Measurements from ENCODE around the gene PDE4D.

PDE4D gene

DNA sequence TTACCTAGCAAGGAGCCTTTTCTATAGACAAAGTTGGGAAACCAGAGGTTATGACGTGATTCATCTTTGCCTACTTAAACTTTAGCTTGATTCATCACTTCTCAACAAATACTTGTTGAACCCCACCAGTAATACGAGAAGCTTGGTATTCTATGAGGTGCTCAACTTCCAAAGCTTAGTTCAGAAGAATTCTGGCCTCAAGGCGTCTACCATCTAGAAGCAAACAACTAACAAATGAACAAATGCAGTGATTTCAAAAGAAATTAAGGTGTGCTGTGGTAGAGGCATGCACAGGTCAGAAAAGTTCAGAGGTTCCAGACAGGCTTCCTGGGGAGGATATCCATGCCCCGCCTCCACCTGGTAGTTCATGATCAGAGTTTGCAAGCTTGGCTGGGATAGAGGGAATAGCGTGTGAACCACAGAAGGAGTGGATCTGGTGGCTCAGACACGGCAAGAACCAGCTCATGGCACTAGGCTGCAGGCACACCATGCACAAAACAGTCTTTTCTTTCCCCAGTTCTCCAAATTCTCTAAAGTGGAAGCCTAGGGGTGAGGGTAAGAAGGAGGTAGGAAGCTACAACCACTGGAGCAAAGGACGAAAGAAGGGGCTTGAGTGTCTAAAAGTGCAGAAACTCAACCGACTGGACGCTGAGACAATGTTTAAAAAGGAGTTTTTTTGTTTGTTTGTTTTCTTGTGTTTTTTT lies 837.6 kb downstream of the PDE4D start:
- WGBS: 91% methylated on average over 6 of the region's 9 CpGs
- Histone ChIP-seq H3K4me2 (ENCODE audit: low read length, poor library complexity, severe bottlenecking) (no peak overlapping the region), H2BK15ac (ENCODE audit: low read depth, poor library complexity, severe bottlenecking) (no peak overlapping the region), H3K4me1 (ENCODE audit: control insufficient read depth, insufficient read depth, low read depth, low read length) (peaks cover 5% of the 10 kb centered on the region), H3K27me3 (ENCODE audit: control insufficient read depth in 1 of 2, insufficient read depth in 1 of 2, low read length in 2 of 2) (peaks cover 0 to 10% of the 10 kb centered on the region in 2 experiments), H3K23ac (ENCODE audit: low read length in 2 of 2) (no peak overlapping the region), H2AK5ac (ENCODE audit: low read length, severe bottlenecking) (no peak overlapping the region), H3K9ac (ENCODE audit: low read length) (no peak overlapping the region), H3K14ac (ENCODE audit: low read length in 2 of 2) (no peak overlapping the region), H3K4me3 (ENCODE audit: insufficient read depth in 1 of 2, low read depth in 1 of 2, low read length in 2 of 2) (no peak overlapping the region), H3K27ac (ENCODE audit: low read length, poor library complexity, severe bottlenecking) (no peak overlapping the region), H2AFZ (ENCODE audit: low read depth, low read length) (no peak overlapping the region), H3K79me1 (replicated peaks; ENCODE audit: low read length, poor library complexity, severe bottlenecking) (no peaks in the 10 kb centered on the region), H3K9me3 (ENCODE audit: control insufficient read depth, low read length) (no peaks in the 10 kb centered on the region), H2BK120ac (ENCODE audit: low read depth, low read length) (no peak overlapping the region), H2BK5ac (ENCODE audit: low read depth, low read length, poor library complexity, severe bottlenecking) (no peak overlapping the region), H4K91ac (ENCODE audit: low read length) (no peak overlapping the region), H2BK12ac (ENCODE audit: low read length in 2 of 2) (no peak overlapping the region), H4K8ac (ENCODE audit: low read length) (no peak overlapping the region), H3K18ac (ENCODE audit: low read depth in 1 of 2, low read length in 2 of 2) (no peak overlapping the region), H3K36me3 (ENCODE audit: control insufficient read depth in 1 of 2, insufficient read depth in 2 of 2, low read depth in 1 of 2, low read length in 2 of 2) (no peaks in the 10 kb centered on the region), H3K4ac (ENCODE audit: low read depth in 1 of 2, low read length in 2 of 2) (no peak overlapping the region)
- no peak for DNase-seq

DNA sequence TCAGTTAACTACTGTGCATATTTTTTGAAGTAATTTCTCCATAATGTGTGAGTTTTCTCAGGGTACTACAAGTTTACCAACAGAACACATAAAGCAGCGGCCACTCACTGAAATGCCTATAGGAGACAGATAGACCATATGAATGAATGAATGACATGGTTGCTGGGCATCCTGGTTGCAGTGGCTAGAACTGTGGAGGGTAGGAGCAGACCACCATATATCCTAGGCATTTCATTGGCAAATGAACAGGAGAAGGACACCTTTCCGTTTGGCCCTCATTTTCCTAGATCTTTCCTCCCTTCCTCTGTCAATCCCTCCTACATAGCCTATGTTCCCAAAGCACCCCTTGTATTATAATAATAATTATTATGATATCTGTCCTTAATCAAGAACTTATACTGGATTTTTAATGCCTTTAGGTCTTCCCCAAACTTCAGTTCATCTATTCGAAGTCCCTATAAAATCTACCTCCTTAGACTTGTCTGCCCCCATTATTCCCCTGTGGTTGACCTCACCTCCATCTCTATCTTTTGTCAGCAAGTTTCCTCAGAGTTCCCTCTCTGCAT lies 838.5 kb downstream of the PDE4D start:
- Histone ChIP-seq H3K27me3 (ENCODE audit: control insufficient read depth in 1 of 2, insufficient read depth in 1 of 2, low read length in 2 of 2) (peaks cover 0 to 10% of the 10 kb centered on the region in 2 experiments), H3K23ac (ENCODE audit: low read length in 2 of 2) (no peak overlapping the region), H3K14ac (ENCODE audit: low read length in 2 of 2) (no peak overlapping the region), H3K79me1 (replicated peaks; ENCODE audit: low read length, poor library complexity, severe bottlenecking) (no peaks in the 10 kb centered on the region), H3K4me3 (ENCODE audit: insufficient read depth in 1 of 2, low read depth in 1 of 2, low read length in 2 of 2) (no peak overlapping the region), H2BK12ac (ENCODE audit: low read length in 2 of 2) (no peak overlapping the region), H3K27ac (ENCODE audit: low read length, poor library complexity, severe bottlenecking) (no peak overlapping the region), H3K9me3 (ENCODE audit: control insufficient read depth, low read length) (no peaks in the 10 kb centered on the region), H3K36me3 (ENCODE audit: control insufficient read depth in 1 of 2, insufficient read depth in 2 of 2, low read depth in 1 of 2, low read length in 2 of 2) (no peaks in the 10 kb centered on the region), H3K9ac (ENCODE audit: low read length) (no peak overlapping the region), H3K4me1 (ENCODE audit: control insufficient read depth, insufficient read depth, low read depth, low read length) (peaks cover 5% of the 10 kb centered on the region), H2BK5ac (ENCODE audit: low read depth, low read length, poor library complexity, severe bottlenecking) (no peak overlapping the region), H2AFZ (ENCODE audit: low read depth, low read length) (no peak overlapping the region), H4K91ac (ENCODE audit: low read length) (no peak overlapping the region), H3K18ac (ENCODE audit: low read depth in 1 of 2, low read length in 2 of 2) (no peak overlapping the region), H3K4me2 (ENCODE audit: low read length, poor library complexity, severe bottlenecking) (no peak overlapping the region), H2AK5ac (ENCODE audit: low read length, severe bottlenecking) (no peak overlapping the region), H2BK120ac (ENCODE audit: low read depth, low read length) (no peak overlapping the region), H2BK15ac (ENCODE audit: low read depth, poor library complexity, severe bottlenecking) (no peak overlapping the region), H3K4ac (ENCODE audit: low read depth in 1 of 2, low read length in 2 of 2) (no peak overlapping the region), H4K8ac (ENCODE audit: low read length) (no peak overlapping the region)
- no peak for DNase-seq
- WGBS: 97% methylated on average over 2 of the region's 3 CpGs

DNA sequence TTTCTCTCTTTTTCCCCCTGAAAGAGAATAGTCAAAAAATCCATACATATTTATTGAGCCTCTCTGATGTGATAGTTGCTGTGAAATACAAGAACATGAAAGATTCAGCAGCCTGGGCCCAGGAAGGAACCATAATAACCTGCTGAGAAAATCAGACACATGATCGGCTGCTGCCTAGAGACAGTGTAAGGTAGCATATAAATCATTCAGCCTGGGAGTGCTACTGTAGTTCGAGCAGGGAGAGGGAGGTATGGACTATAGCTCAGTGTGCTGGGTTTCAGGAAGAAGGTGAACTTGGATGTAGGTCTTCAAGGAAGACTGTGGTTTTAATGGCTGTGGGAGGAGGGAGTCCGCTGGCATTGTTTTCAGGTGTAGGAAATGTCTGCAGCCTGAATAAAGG lies 841.6 kb downstream of the PDE4D start:
- H2AFZ ChIP-seq (ENCODE audit: low read depth, low read length): no peak overlapping the region
- no peak overlapping the region for H3K4me3 ChIP-seq (ENCODE audit: insufficient read depth in 1 of 2, low read depth in 1 of 2, low read length in 2 of 2)
- WGBS: 83% methylated on average over 3 of the region's 3 CpGs
- H2BK120ac ChIP-seq (ENCODE audit: low read depth, low read length): no peak overlapping the region
- no peaks in the 10 kb centered on the region for H3K9me3 ChIP-seq (ENCODE audit: control insufficient read depth, low read length)
- H4K91ac ChIP-seq (ENCODE audit: low read length): no peak overlapping the region
- H2BK12ac ChIP-seq (ENCODE audit: low read length in 2 of 2): no peak overlapping the region
- H2BK15ac ChIP-seq (ENCODE audit: low read depth, poor library complexity, severe bottlenecking): no peak overlapping the region
- no peak overlapping the region for H2BK5ac ChIP-seq (ENCODE audit: low read depth, low read length, poor library complexity, severe bottlenecking)
- no peak overlapping the region for H3K27ac ChIP-seq (ENCODE audit: low read length, poor library complexity, severe bottlenecking)
- no peak overlapping the region for H4K8ac ChIP-seq (ENCODE audit: low read length)
- no peak overlapping the region for H3K18ac ChIP-seq (ENCODE audit: low read depth in 1 of 2, low read length in 2 of 2)
- no peak overlapping the region for H3K4ac ChIP-seq (ENCODE audit: low read depth in 1 of 2, low read length in 2 of 2)
- no peak for DNase-seq
- H3K9ac ChIP-seq (ENCODE audit: low read length): no peak overlapping the region
- no peak overlapping the region for H3K14ac ChIP-seq (ENCODE audit: low read length in 2 of 2)
- H2AK5ac ChIP-seq (ENCODE audit: low read length, severe bottlenecking): no peak overlapping the region
- H3K36me3 ChIP-seq (ENCODE audit: control insufficient read depth in 1 of 2, insufficient read depth in 2 of 2, low read depth in 1 of 2, low read length in 2 of 2): no peaks in the 10 kb centered on the region
- H3K79me1 ChIP-seq (replicated peaks; ENCODE audit: low read length, poor library complexity, severe bottlenecking): no peaks in the 10 kb centered on the region
- H3K4me1 ChIP-seq (ENCODE audit: control insufficient read depth, insufficient read depth, low read depth, low read length): peaks cover 5% of the 10 kb centered on the region
- no peak overlapping the region for H3K23ac ChIP-seq (ENCODE audit: low read length in 2 of 2)
- peaks cover 0 to 3% of the 10 kb centered on the region in 2 experiments for H3K27me3 ChIP-seq (ENCODE audit: control insufficient read depth in 1 of 2, insufficient read depth in 1 of 2, low read length in 2 of 2)
- no peak overlapping the region for H3K4me2 ChIP-seq (ENCODE audit: low read length, poor library complexity, severe bottlenecking)

DNA sequence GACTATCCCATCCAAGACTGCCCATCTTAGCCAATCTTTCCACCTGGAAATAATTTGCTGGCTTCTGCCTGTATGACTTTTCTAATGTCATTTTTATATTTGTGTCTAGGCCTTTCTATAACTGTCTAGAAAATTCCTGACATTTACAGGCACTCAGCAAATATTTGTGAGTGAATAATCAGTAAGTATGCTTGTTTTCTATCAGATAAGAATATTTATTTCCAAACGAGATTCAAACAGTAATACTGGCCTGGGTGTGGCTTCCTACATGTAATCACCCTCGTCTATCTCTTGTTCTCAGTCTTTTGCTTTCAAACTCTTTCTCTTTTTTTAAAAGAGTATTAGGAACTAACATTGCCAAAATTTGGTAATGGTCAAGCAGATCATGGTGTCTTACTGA lies 844.4 kb downstream of the PDE4D start:
- Histone ChIP-seq H3K79me1 (replicated peaks; ENCODE audit: low read length, poor library complexity, severe bottlenecking) (no peaks in the 10 kb centered on the region), H3K4ac (ENCODE audit: low read depth in 1 of 2, low read length in 2 of 2) (no peak overlapping the region), H3K23ac (ENCODE audit: low read length in 2 of 2) (no peak overlapping the region), H3K4me2 (ENCODE audit: low read length, poor library complexity, severe bottlenecking) (no peak overlapping the region), H3K9me3 (ENCODE audit: control insufficient read depth, low read length) (no peaks in the 10 kb centered on the region), H2BK15ac (ENCODE audit: low read depth, poor library complexity, severe bottlenecking) (no peak overlapping the region), H2AK5ac (ENCODE audit: low read length, severe bottlenecking) (no peak overlapping the region), H3K4me1 (ENCODE audit: control insufficient read depth, insufficient read depth, low read depth, low read length) (peaks cover 5% of the 10 kb centered on the region), H3K9ac (ENCODE audit: low read length) (no peak overlapping the region), H2BK12ac (ENCODE audit: low read length in 2 of 2) (no peak overlapping the region), H2BK5ac (ENCODE audit: low read depth, low read length, poor library complexity, severe bottlenecking) (no peak overlapping the region), H2AFZ (ENCODE audit: low read depth, low read length) (no peak overlapping the region), H2BK120ac (ENCODE audit: low read depth, low read length) (no peak overlapping the region), H3K4me3 (ENCODE audit: insufficient read depth in 1 of 2, low read depth in 1 of 2, low read length in 2 of 2) (no peak overlapping the region), H3K27me3 (ENCODE audit: control insufficient read depth in 1 of 2, insufficient read depth in 1 of 2, low read length in 2 of 2) (no peaks in the 10 kb centered on the region), H3K18ac (ENCODE audit: low read depth in 1 of 2, low read length in 2 of 2) (no peak overlapping the region), H3K14ac (ENCODE audit: low read length in 2 of 2) (no peak overlapping the region), H4K8ac (ENCODE audit: low read length) (no peak overlapping the region), H3K36me3 (ENCODE audit: control insufficient read depth in 1 of 2, insufficient read depth in 2 of 2, low read depth in 1 of 2, low read length in 2 of 2) (no peaks in the 10 kb centered on the region), H4K91ac (ENCODE audit: low read length) (no peak overlapping the region), H3K27ac (ENCODE audit: low read length, poor library complexity, severe bottlenecking) (no peak overlapping the region)
- no CpG with 5 or more reads among the region's 2 CpGs for WGBS
- DNase-seq: no peak

Data from mesenchymal stem cell (in vitro differentiated cells and primary cell).